Body of pancreas (tissue), 4 donors: ENCODE data around the gene ZNF334.

Source experiments
- CTCF ChIP-seq, 7 experiments: fragments of 450-650 bp in 4 of 7; fragments of 200-600 bp in 3 of 7; sonication (generic) in 3 of 7; IDR thresholded peaks; one replicate each; pipeline ENCODE4 v1.5.1; 2016 to 2019; ENCODE audit warnings: antibody characterized with exemption in 7 of 7
- POLR2A ChIP-seq, 3 donors: fragments of 450-650 bp; IDR thresholded peaks; one replicate each; pipeline ENCODE4 v1.6.1; 2016; ENCODE audit warnings: antibody characterized with exemption in 3 of 3, mild to moderate bottlenecking in 2 of 3

- peak in 4 of 7 experiments; percentile 30 to 45 (median 36) for TF ChIP-seq CTCF (IDR thresholded peaks at IDR 0.05)
- TF ChIP-seq POLR2A (IDR thresholded peaks at IDR 0.05), result no peak
Measured at GRCh38 chr20:46458866-46459750, 54.3 kb downstream of the ZNF334 start.
